Adrenal gland (tissue), 12 donors: Measurements from ENCODE around the gene ZNF549. TPM values are rescaled to one million over a fixed set of nuclear protein-coding genes. Genes with fewer than 3 reads are reported as not detected.

Source experiments
- DNase-seq, 7 donors: peaks; one replicate each; pipeline ENCODE4 v3.0.0-alpha.2; 2019 to 2020
- H3K27ac ChIP-seq, 5 donors: fragments of 200-600 bp; sonication (generic) in 4 of 5; 1 replicate in 3 of 5; 2 replicates in 2 of 5; pipeline versions ENCODE4 v1.5.1 to v1.8.0; 2016 to 2020; ENCODE audit warnings: mild to moderate bottlenecking in 1 of 5
- H3K27me3 ChIP-seq: fragments of 200-600 bp; 2 replicates; pipeline ENCODE4 v1.8.0; 2021
- H3K36me3 ChIP-seq, 2 donors: fragments of 200-600 bp; replicated peaks in 1 of 2; 1 replicate in 1 of 2; 2 replicates in 1 of 2; pipeline versions ENCODE4 v1.5.1 to v1.8.0; 2018 to 2022
- H3K4me1 ChIP-seq, 2 donors: fragments of 200-600 bp; replicated peaks in 1 of 2; 1 replicate in 1 of 2; 2 replicates in 1 of 2; pipeline versions ENCODE4 v1.5.1 to v1.8.0; 2018 to 2021
- H3K4me3 ChIP-seq, 4 donors: fragments of 200-600 bp; sonication (generic) in 3 of 4; one replicate each; pipeline ENCODE4 v1.5.1; 2016 to 2018
- H3K9me3 ChIP-seq, 3 donors: fragments of 200-600 bp; sonication (generic) in 1 of 3; replicated peaks in 1 of 3; 1 replicate in 2 of 3; 2 replicates in 1 of 3; pipeline versions ENCODE4 v1.5.1 to v1.8.0; 2016 to 2021
- CTCF ChIP-seq, 6 experiments: fragments of 450-650 bp in 4 of 6; fragments of 200-600 bp in 2 of 6; sonication (generic) in 1 of 6; IDR thresholded peaks; 1 replicate in 5 of 6; 2 replicates in 1 of 6; pipeline versions ENCODE4 v1.5.1 to v1.8.0; 2016 to 2021; ENCODE audit warnings: antibody characterized with exemption in 6 of 6, mild to moderate bottlenecking in 2 of 6, moderate library complexity in 1 of 6
- POLR2A ChIP-seq, 2 donors: fragments of 450-650 bp; IDR thresholded peaks; one replicate each; pipeline ENCODE4 v1.6.1; 2017; ENCODE audit warnings: antibody characterized with exemption in 2 of 2, mild to moderate bottlenecking in 2 of 2, moderate library complexity in 1 of 2
- WGBS, 4 donors: extraction: QIAGEN DNeasy Blood & Tissue Kit in 2 of 4; methylation state at CpG; one replicate each; pipeline versions ENCODE4 v1.1.5 to v1.1.7; 2013 to 2017; 5-methylcytosine and 5-hydroxymethylcytosine counted together
- intact Hi-C, 2 donors: fragments of 100-400 bp; cut with DNase I; formaldehyde crosslinking; loops; one replicate each; pipeline versions ENCODE4 v1.14.1 to v1.15.0; 2022 to 2023
- polyA plus RNA-seq, 3 donors: library from polyadenylated mRNA; stranded (reverse); fragments of 200-250 nt in 2 of 3; fragments of 350-450 nt in 1 of 3; fragmentation: Illumina TruSeq in 1 of 3; extraction: RNeasy Lipid Tissue Mini Kit (QIAGEN cat#74804) in 1 of 3; gene quantifications; one replicate each; pipeline ENCODE4 v1.2.3, GENCODE V29; 2013 to 2014
- total RNA-seq, 9 donors: library from RNA; depleted of rRNA in 4 of 9; stranded (reverse); fragments of >200 nt in 4 of 9; fragments of 120-200 nt in 1 of 9; fragmentation: NEBNext Ultra II Directional in 1 of 9; extraction: Animal tissue kit (Norgen Biotek cat#: 25700) in 1 of 9; gene quantifications; one replicate each; pipeline versions ENCODE4 v1.1.0 to v1.2.4, GENCODE V29; 2013 to 2023
- donor health status: healthy with polysubstance abuse.
- donor health status: Bipolar disorder and iron deficiency.
- donor health status: DM: yes; HTN: yes; CAD: no.
- donor health status: DM: no; HTN: no; CAD: no.
- donor health status: DM: no; HTN: no; CAD: no.
- donor health status: DM: yes; HTN: yes; CAD: no.

The ZNF549 gene
- total and polyA plus RNA-seq, 12 donors, result 2.7 to 7.9 (median 5.3) TPM

GRCh38 chr19:57606931-57607330, 79.8 kb downstream of the ZNF549 start:
- H3K36me3 ChIP-seq, result peaks cover 0 to 4% of the 10 kb centered on the region in 2 donors

More at GRCh38 chr19:57606931-57607330, 79.8 kb downstream of the ZNF549 start:
- Histone ChIP-seq H3K9me3 (no peaks in the 10 kb centered on the region), H3K4me3 (no peak overlapping the region), H3K4me1 (no peaks in the 10 kb centered on the region), H3K27ac (no peak overlapping the region), H3K27me3 (no peaks in the 10 kb centered on the region)
- intact Hi-C loops, result no loop called here
- 93 to 99% (median 97%) methylated on average over 5 of the region's 5 CpGs for WGBS, 4 donors
- TF ChIP-seq CTCF (IDR thresholded peaks at IDR 0.05) (no peak), POLR2A (IDR thresholded peaks at IDR 0.05) (no peak)
- DNase-seq, result no peak

Other genes starting within 250 kb of the ZNF549 start
- gene ZNF460, start 246.9 kb upstream of the ZNF549 start, total RNA-seq, result 100 to 1,000 TPM in 1 of 9 donors, 10 to 100 TPM in 8; 36.6 to 107 (median 60.4) TPM
- 1 to 10 TPM in 2 of 3 donors, under 1 TPM in 1; 0.54 to 9.3 (median 1.8) TPM for gene ZNF460, start 246.9 kb upstream of the ZNF549 start, polyA plus RNA-seq
- gene ZNF543, start 206.9 kb upstream of the ZNF549 start, total RNA-seq, result 10 to 100 TPM in 5 of 9 donors, 1 to 10 TPM in 4; 7.2 to 17.8 (median 10.4) TPM
- gene ZNF543, start 206.9 kb upstream of the ZNF549 start, polyA plus RNA-seq, result 1 to 10 TPM; 1.1 to 2.4 (median 1.9) TPM
- gene ZNF304, start 176.1 kb upstream of the ZNF549 start, total RNA-seq, result 10 to 100 TPM in 7 of 9 donors, 1 to 10 TPM in 2; 8.1 to 14.3 (median 12.4) TPM
- 1 to 10 TPM; 4.0 to 8.3 (median 5.2) TPM for gene ZNF304, start 176.1 kb upstream of the ZNF549 start, polyA plus RNA-seq
- 10 to 100 TPM; 12.6 to 42.5 (median 21.6) TPM for gene TRAPPC2B, start 163.8 kb upstream of the ZNF549 start, total RNA-seq
- gene TRAPPC2B, start 163.8 kb upstream of the ZNF549 start, polyA plus RNA-seq, result 10 to 100 TPM; 24.9 to 72.8 (median 40.5) TPM
- gene ZNF547, start 163.8 kb upstream of the ZNF549 start, total RNA-seq, result 1 to 10 TPM; 1.1 to 9.8 (median 4.5) TPM
- gene ZNF547, start 163.8 kb upstream of the ZNF549 start, polyA plus RNA-seq, result 10 to 100 TPM in 1 of 3 donors, 1 to 10 TPM in 2; 2.1 to 10.9 (median 5.3) TPM
- 10 to 100 TPM in 8 of 9 donors, 1 to 10 TPM in 1; 8.5 to 21.7 (median 17.3) TPM for gene ZNF548, start 137.5 kb upstream of the ZNF549 start, total RNA-seq
- 10 to 100 TPM in 1 of 3 donors, 1 to 10 TPM in 2; 4.6 to 10.0 (median 8.1) TPM for gene ZNF548, start 137.5 kb upstream of the ZNF549 start, polyA plus RNA-seq
- gene ZNF17, start 116.2 kb upstream of the ZNF549 start, total RNA-seq, result 10 to 100 TPM in 5 of 9 donors, 1 to 10 TPM in 4; 3.6 to 16.5 (median 10.6) TPM
- 1 to 10 TPM; 2.8 to 5.5 (median 4.7) TPM for gene ZNF17, start 116.2 kb upstream of the ZNF549 start, polyA plus RNA-seq
- 10 to 100 TPM in 5 of 9 donors, 1 to 10 TPM in 4; 3.0 to 26.3 (median 12.3) TPM for gene ZNF749, start 92.0 kb upstream of the ZNF549 start, total RNA-seq
- 10 to 100 TPM in 1 of 3 donors, 1 to 10 TPM in 2; 2.3 to 13.1 (median 2.5) TPM for gene ZNF749, start 92.0 kb upstream of the ZNF549 start, polyA plus RNA-seq
- 1 to 10 TPM in 4 of 9 donors, under 1 TPM in 5; 0.26 to 3.0 (median 0.86) TPM for gene VN1R1, start 70.2 kb upstream of the ZNF549 start, total RNA-seq
- gene VN1R1, start 70.2 kb upstream of the ZNF549 start, polyA plus RNA-seq, result 1 to 10 TPM in 1 of 3 donors, under 1 TPM in 1, not detected in 1; 0.40 to 1.2 TPM
- gene ZNF772, start 49.8 kb upstream of the ZNF549 start, total RNA-seq, result 10 to 100 TPM; 14.9 to 27.9 (median 19.4) TPM
- 1 to 10 TPM; 1.4 to 9.1 (median 2.9) TPM for gene ZNF772, start 49.8 kb upstream of the ZNF549 start, polyA plus RNA-seq
- gene ZNF419, start 39.6 kb upstream of the ZNF549 start, total RNA-seq, result 10 to 100 TPM in 8 of 9 donors, 1 to 10 TPM in 1; 5.0 to 16.5 (median 14.0) TPM
- gene ZNF419, start 39.6 kb upstream of the ZNF549 start, polyA plus RNA-seq, result 10 to 100 TPM in 2 of 3 donors, 1 to 10 TPM in 1; 9.0 to 13.0 (median 12.9) TPM
- gene ZNF773, start 27.4 kb upstream of the ZNF549 start, total RNA-seq, result 10 to 100 TPM in 8 of 9 donors, 1 to 10 TPM in 1; 9.0 to 21.9 (median 11.9) TPM
- 1 to 10 TPM; 3.1 to 9.1 (median 3.9) TPM for gene ZNF773, start 27.4 kb upstream of the ZNF549 start, polyA plus RNA-seq
- gene ZNF550, start 32.5 kb downstream of the ZNF549 start, total RNA-seq, result 10 to 100 TPM in 3 of 9 donors, 1 to 10 TPM in 6; 2.7 to 13.3 (median 7.1) TPM
- 1 to 10 TPM; 3.4 to 9.1 (median 4.5) TPM for gene ZNF550, start 32.5 kb downstream of the ZNF549 start, polyA plus RNA-seq
- gene ZNF416, start 51.6 kb downstream of the ZNF549 start, total RNA-seq, result 1 to 10 TPM; 2.1 to 7.9 (median 5.8) TPM
- 1 to 10 TPM; 1.9 to 5.3 (median 2.3) TPM for gene ZNF416, start 51.6 kb downstream of the ZNF549 start, polyA plus RNA-seq
- 10 to 100 TPM in 1 of 9 donors, 1 to 10 TPM in 8; 2.8 to 10.5 (median 5.5) TPM for gene ZIK1, start 56.8 kb downstream of the ZNF549 start, total RNA-seq
- gene ZIK1, start 56.8 kb downstream of the ZNF549 start, polyA plus RNA-seq, result 1 to 10 TPM; 1.5 to 4.0 (median 1.9) TPM
- gene ZNF530, start 72.5 kb downstream of the ZNF549 start, total RNA-seq, result 1 to 10 TPM; 1.2 to 5.5 (median 3.1) TPM
- gene ZNF530, start 72.5 kb downstream of the ZNF549 start, polyA plus RNA-seq, result 1 to 10 TPM; 1.4 to 2.0 (median 1.9) TPM
- gene ZNF134, start 86.9 kb downstream of the ZNF549 start, total RNA-seq, result 10 to 100 TPM; 11.6 to 25.2 (median 22.3) TPM
- 10 to 100 TPM in 1 of 3 donors, 1 to 10 TPM in 2; 3.2 to 13.6 (median 4.1) TPM for gene ZNF134, start 86.9 kb downstream of the ZNF549 start, polyA plus RNA-seq
- gene ZNF211, start 105.8 kb downstream of the ZNF549 start, total RNA-seq, result 10 to 100 TPM; 11.1 to 38.7 (median 15.3) TPM
- 10 to 100 TPM; 10.5 to 31.1 (median 21.6) TPM for gene ZNF211, start 105.8 kb downstream of the ZNF549 start, polyA plus RNA-seq
- under 1 TPM in 1 of 9 donors, not detected in 8; 0.14 TPM for gene ZSCAN4, start 141.6 kb downstream of the ZNF549 start, total RNA-seq
- under 1 TPM in 2 of 3 donors, not detected in 1; 0.07 to 0.16 TPM for gene ZSCAN4, start 141.6 kb downstream of the ZNF549 start, polyA plus RNA-seq
- 10 to 100 TPM in 1 of 9 donors, 1 to 10 TPM in 8; 4.8 to 10.8 (median 7.3) TPM for gene ZNF551, start 154.6 kb downstream of the ZNF549 start, total RNA-seq
- 1 to 10 TPM in 1 of 3 donors, under 1 TPM in 2; 0.88 to 4.1 (median 0.91) TPM for gene ZNF551, start 154.6 kb downstream of the ZNF549 start, polyA plus RNA-seq
- gene ZNF154, start 181.8 kb downstream of the ZNF549 start, total RNA-seq, result 10 to 100 TPM in 2 of 9 donors, 1 to 10 TPM in 7; 2.1 to 13.1 (median 7.2) TPM
- 10 to 100 TPM in 1 of 3 donors, 1 to 10 TPM in 2; 5.1 to 11.7 (median 5.6) TPM for gene ZNF154, start 181.8 kb downstream of the ZNF549 start, polyA plus RNA-seq
- 10 to 100 TPM in 5 of 9 donors, 1 to 10 TPM in 4; 8.8 to 22.6 (median 11.0) TPM for gene ZNF671, start 200.3 kb downstream of the ZNF549 start, total RNA-seq
- 10 to 100 TPM in 1 of 3 donors, 1 to 10 TPM in 2; 8.6 to 13.0 (median 8.6) TPM for gene ZNF671, start 200.3 kb downstream of the ZNF549 start, polyA plus RNA-seq
- gene ZNF776, start 219.5 kb downstream of the ZNF549 start, total RNA-seq, result 10 to 100 TPM in 8 of 9 donors, 1 to 10 TPM in 1; 9.9 to 26.3 (median 15.4) TPM
- gene ZNF776, start 219.5 kb downstream of the ZNF549 start, polyA plus RNA-seq, result 10 to 100 TPM in 1 of 3 donors, 1 to 10 TPM in 2; 2.2 to 13.9 (median 6.0) TPM
- gene ZNF586, start 242.3 kb downstream of the ZNF549 start, total RNA-seq, result 10 to 100 TPM in 8 of 9 donors, 1 to 10 TPM in 1; 5.1 to 19.0 (median 15.7) TPM
- gene ZNF586, start 242.3 kb downstream of the ZNF549 start, polyA plus RNA-seq, result 1 to 10 TPM; 3.6 to 7.0 (median 5.4) TPM